ENCODE results near the gene MET.
"Not testable (repeated sequence)": the region's sequence is repeated elsewhere in the genome, so short reads cannot be mapped to it uniquely, and the experiment has no call there.

Gene MET

GRCh38 chr7:116752305-116753074, 80.5 kb downstream of the MET start:
- DNase-seq (ENCODE audit: low read depth in 2 of 2): no peak

DNA sequence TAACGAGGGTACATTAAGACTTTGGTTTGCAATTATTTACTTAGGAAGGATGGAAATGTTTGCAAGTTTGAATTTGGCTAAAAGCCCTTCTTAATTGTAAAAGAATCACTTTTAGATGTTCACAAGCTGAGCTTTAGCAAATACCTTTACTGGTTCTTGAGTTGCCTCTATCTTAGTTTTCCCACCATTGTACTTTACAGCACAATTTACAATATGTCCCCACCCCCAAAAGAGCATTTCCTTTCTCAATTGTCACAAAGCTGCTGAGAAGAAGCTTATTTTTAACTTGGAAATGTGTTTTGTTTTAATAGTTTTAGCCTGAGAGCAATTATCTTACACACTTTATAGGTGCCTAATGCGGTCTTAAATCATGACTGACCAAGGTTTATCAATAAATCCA, 81.1 kb downstream of the MET start:
- DNase-seq (ENCODE audit: low read depth in 2 of 2): no peak

DNA sequence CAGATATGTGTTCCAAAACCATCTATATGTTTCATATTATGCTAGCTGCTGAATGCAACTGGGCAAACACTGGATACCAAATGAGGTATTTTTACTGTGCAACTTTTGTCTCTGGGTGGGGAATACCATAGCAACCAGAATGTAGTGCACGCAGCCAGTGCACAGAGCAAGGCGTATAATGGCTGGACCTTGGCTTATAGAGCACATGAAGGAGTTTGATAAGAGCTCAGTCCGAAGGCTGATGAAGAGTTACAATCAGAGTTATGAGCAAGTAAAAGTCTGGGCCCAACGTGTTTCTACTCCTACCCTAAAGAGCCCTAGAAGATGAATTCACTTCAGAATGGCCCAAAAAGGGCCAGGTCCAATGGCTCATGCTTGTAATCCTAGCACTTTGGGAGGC, 82.2 kb downstream of the MET start:
- DNase-seq (ENCODE audit: low read depth in 2 of 2): no peak

DNA sequence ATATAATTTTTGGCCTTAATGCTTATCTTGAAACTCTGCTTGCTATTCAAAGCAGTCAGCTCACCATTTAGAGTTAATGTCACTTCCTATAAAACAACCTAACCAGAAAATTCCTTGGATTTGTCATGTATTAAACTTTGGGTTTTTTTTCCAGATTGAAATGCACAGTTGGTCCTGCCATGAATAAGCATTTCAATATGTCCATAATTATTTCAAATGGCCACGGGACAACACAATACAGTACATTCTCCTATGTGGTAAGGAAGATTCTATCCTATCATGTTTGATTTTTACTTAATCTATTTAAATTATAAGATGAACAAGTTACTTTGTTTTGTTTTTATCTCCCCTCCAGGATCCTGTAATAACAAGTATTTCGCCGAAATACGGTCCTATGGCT, 85.3 kb downstream of the MET start:
- DNase-seq (ENCODE audit: low read depth in 2 of 2): no peak

DNA sequence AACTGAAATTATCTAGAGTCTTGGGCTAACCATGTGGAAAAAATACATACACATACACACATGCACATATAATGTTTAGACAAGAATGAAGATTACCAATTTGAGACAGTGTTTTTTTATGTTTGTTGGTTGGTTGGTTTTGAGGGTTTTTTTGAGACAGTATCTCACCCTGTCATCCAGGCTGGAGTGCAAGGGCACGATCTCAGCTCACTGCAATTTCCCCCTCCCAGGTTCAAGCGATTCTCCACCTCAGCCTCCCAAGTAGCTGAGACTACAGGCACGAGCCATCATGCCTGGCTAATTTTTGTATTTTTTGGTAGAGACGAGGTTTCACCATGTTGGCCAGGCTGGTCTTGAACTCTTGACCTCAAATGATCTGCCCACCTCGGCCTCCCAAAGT, 87.6 kb downstream of the MET start:
- not testable (repeated sequence) for DNase-seq (ENCODE audit: low read depth in 2 of 2)

DNA sequence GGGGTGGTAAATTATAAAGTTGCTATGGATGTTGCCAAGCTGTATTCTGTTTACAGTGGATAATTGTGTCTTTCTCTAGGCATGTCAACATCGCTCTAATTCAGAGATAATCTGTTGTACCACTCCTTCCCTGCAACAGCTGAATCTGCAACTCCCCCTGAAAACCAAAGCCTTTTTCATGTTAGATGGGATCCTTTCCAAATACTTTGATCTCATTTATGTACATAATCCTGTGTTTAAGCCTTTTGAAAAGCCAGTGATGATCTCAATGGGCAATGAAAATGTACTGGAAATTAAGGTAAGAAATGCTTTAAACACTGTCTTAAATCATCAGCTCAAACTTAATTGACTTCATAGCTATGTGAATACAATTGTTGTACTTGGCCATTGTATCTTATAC, 91.0 kb downstream of the MET start:
- no peak for DNase-seq (ENCODE audit: low read depth in 2 of 2)

DNA sequence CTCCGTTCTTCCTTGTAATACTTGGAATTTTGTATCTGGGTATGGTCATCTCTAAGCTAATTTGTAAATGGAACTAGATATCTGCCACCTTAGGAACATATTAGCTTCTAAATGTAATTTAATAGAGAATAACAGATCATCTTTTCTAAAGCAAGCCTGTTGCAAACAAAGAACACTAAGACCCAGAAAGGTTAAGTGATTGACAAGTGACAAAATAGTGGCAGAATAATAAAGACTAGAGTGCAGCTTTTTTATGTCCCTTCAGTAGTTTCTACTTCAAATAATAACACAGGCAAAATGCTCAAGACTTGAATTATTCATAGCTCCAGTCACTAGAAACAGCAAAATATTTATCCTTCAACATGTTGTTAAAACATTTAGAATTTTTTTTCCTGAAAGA, 91.7 kb downstream of the MET start:
- DNase-seq (ENCODE audit: low read depth in 2 of 2): no peak

- no peak for DNase-seq (ENCODE audit: low read depth in 2 of 2)
Observed at GRCh38 chr7:116766881-116767280, 94.9 kb downstream of the MET start.

- DNase-seq (ENCODE audit: low read depth in 2 of 2): no peak
Observed at GRCh38 chr7:116769546-116769945, 97.5 kb downstream of the MET start.

DNA sequence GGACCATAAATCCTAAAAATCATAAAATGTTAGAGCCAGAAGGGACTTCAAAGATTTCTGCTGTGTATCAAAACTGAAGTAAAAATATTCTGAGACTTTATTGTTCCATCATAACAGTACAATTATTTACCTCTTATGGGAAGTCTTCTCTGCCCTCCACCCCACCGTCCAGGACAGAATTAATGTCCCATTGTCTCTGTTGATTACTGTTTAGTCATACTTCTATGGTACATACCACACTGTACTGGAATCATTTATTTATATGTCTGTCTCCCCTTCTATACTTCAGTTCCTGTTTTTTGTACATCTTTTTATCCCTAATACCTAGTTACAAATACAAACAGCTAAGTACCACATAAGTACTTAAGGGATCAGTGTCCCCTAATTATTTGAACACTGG, 98.9 kb downstream of the MET start:
- no peak for DNase-seq (ENCODE audit: low read depth in 2 of 2)

DNA sequence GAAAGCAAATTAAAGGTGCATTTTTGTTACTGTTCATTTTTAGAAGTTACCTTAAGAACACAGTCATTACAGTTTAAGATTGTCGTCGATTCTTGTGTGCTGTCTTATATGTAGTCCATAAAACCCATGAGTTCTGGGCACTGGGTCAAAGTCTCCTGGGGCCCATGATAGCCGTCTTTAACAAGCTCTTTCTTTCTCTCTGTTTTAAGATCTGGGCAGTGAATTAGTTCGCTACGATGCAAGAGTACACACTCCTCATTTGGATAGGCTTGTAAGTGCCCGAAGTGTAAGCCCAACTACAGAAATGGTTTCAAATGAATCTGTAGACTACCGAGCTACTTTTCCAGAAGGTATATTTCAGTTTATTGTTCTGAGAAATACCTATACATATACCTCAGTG, 99.6 kb downstream of the MET start:
- no peak for DNase-seq (ENCODE audit: low read depth in 2 of 2)

GRCh38 chr7:116772423-116772863, 100.4 kb downstream of the MET start:
- DNase-seq (ENCODE audit: low read depth in 2 of 2): no peak

DNA sequence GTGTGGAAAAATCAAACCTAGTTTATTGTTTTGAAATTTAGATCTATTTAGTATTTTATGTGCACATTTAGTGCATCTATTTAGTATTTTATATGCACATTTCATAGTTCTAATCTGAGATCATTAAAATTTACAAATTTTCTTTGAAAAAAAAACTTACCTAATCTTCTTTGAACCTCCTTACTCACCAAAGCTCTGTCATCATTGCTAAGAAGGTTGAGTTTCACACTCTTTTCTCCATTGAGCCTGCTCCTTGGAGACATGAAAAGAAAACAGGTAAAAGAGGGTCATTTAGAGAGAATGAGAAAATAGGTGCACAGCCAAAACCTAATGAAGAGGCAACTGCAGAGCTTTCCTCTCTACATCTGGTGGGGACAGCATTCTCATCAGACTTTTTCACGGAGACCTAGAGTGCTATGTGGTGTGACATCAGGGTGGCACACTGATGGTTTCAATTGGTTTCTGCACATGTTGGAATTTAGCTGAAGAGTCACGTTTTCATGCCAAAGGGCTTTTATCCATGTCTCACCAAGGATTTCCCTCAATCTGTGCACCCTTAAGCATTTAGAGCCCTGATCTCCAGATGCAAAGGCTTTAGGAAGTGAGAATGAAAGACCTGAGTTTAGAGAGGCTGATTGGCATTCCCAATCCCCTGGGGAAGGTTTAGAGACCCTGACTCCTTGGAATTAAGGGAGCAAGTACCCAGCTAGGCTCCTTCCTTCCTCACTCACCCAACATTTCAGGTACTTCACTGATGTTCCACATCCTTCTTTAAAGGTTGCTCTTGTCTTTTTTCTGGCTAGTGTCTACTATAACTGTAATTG, 101.1 kb downstream of the MET start:
- DNase-seq (ENCODE audit: low read depth in 2 of 2): no peak

DNA sequence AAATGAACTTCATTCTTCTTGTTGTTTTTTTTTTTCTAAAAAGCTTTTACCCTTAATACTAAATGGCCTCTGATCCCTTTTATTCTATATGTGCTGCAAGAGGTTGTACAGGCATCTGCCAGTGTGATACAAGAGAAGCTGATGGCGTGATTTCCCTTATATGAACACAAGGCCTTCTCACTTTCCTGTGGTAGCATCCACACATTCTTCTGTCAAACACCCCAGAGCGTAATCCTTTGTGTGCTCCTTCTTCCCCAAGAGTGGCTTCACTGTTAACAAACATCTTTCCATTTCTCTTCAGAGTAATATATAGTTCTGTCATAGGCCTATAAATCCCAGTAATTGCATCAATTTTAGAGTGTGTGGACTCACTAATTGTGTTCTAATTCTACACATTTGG, 104.0 kb downstream of the MET start:
- no peak for DNase-seq (ENCODE audit: low read depth in 2 of 2)

DNA sequence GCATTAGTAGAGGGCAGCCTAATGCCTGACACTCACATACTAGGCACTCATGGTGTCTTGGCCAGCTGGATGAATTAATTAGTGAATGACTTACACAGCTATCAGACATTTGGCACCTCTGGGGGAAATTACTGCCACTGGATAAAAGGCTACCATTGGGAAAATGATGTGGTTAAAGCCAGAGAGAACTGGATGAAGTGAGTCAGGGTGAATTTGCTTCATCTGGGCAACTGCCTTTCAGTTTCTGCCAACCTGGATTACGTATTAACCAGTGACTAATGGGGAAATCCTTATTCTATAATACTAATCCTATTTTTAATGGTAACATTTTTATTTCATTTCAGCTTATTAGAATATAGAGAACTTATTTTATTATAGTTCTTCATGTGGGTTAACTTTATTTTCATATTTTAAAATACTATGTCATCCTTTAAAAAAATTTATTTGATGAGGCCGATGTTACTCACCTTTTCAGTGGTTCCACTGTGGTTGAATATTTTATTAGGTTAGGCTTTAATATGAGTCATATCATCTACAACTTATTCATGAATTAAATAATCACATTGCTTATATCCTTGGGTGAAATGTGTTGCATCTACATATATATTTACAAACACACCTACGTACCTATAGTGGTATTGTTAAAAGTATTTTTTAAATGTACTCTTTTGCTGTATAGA, 104.8 kb downstream of the MET start:
- DNase-seq (ENCODE audit: low read depth in 2 of 2): no peak

DNA sequence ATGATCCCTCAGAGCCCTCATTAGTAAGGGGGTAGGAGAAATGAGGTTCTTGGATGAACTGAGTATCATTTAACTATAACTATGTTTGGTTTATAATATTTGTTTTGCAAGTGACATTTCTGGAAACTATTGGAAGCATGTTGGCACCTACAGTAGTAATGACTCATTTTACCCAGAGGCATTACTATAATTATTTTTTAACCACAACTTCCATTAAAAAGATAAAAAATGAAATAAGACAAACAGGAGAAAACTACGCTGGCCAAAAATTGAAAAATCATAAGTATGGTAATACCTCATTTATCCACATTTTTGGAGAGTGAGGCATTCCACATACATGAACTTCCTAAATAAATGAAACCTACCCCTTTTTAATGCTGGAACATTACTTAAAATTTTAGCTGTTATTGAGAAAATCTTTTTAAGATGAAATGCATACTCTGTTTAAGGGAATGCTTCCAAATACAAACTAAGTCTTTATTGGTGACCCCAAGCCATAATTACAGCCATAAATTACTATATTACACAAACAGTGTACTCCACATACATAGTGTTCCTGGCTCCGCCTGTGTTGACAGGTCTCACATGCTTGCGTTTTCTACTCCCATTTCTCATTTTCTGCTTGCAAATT, 105.8 kb downstream of the MET start:
- no peak for DNase-seq (ENCODE audit: low read depth in 2 of 2)

DNA sequence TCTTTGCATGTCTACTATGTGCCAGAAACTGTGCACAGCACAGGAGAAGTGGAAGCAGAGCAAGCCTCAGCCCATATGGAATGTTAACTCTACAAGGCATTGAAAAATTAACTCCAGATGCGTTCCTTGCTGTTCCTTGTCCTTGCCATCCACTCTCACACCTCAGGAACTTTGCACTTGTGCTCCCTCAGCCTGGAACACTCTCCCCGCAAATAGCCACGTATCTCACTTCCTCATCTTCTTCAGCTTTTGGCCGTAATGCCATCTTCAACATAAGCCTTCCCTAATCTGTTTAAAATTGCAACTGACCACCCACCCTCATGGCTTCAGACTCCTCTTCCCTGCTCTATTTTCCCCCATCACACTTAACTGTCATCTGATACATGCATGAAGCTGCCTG, 107.2 kb downstream of the MET start:
- no peak for DNase-seq (ENCODE audit: low read depth in 2 of 2)

GRCh38 chr7:116779931-116780330, 107.9 kb downstream of the MET start:
- no peak for DNase-seq (ENCODE audit: low read depth in 2 of 2)

GRCh38 chr7:116780521-116780920, 108.5 kb downstream of the MET start:
- DNase-seq (ENCODE audit: low read depth in 2 of 2): no peak

DNA sequence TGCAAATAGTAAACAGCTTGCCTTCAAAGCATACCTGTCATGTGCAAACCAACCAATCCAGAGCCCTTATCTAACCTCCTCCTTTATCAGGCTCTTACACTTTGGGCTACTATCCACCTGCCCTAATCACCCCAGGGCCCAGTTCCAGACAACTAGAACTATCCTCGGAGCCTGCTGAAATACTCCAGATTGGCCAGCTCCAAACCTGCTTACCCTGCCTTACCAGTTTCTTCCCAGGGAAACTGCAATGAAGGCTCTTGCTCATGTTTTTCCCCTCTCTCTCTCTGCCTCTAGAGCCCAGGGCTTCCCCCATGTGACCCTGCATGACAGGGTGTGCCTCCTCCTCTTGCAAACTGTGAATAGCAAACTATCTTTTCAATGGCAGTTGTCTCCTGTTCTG, 109.0 kb downstream of the MET start:
- DNase-seq (ENCODE audit: low read depth in 2 of 2): no peak

- no peak for DNase-seq (ENCODE audit: low read depth in 2 of 2)
Observed at GRCh38 chr7:116781584-116781983, 109.6 kb downstream of the MET start.

- no peak for DNase-seq (ENCODE audit: low read depth in 2 of 2)
Observed at GRCh38 chr7:116782177-116782711, 110.2 kb downstream of the MET start.

All from stimulated activated CD8-positive, alpha-beta memory T cell treated with anti-CD3 and anti-CD28 coated beads, Interleukin-15, amount 100 ng/mL, for 4 hours (primary cell).